A549 treated with DMSO at 1 μM for 4 hours (cell line): ENCODE data around the gene CGAS. TPM values are rescaled to one million over a fixed set of nuclear protein-coding genes. Genes with fewer than 3 reads are reported as not detected.

Experiments
- total RNA-seq: library from RNA; stranded (reverse); fragments of 200-300 nt; extraction: Qiagen RNA extraction; gene quantifications from 5 replicates; pipeline ENCODE4 v1.2.3, GENCODE V29; 2022; ENCODE audit warnings: low read depth

Gene CGAS
- total RNA-seq = 4.5 to 7.5 TPM (median 6.8 TPM) in 5 replicates

GRCh38 chr6:73452107-73452461, at the start of gene CGAS:
Gene CGAS (minus strand): TSS chr6:73452297. CDS start chr6:73452181, 116 bp downstream.

GRCh38 chr6:73461537-73462350, 9.6 kb upstream of the CGAS start, which contains the start of gene MTO1:
Gene MTO1 (plus strand): TSS chr6:73461737. CDS start chr6:73461855, 118 bp downstream.

GRCh38 chr6:73394577-73395354, 57.3 kb downstream of the CGAS start, which contains the start of gene DDX43:
Gene DDX43 (plus strand): TSS chr6:73394828. CDS start chr6:73394906, 78 bp downstream.

Other genes with a start within 250 kb of the CGAS start
- gene KHDC1L, start 226.8 kb downstream of the CGAS start, total RNA-seq = 0.20 to 0.81 TPM (median 0.35 TPM) in 4 of 5 replicates, not detected in the other
- gene KHDC1, start 189.1 kb downstream of the CGAS start, total RNA-seq = 3.0 to 4.6 TPM (median 4.0 TPM) in 5 replicates
- not detected in 5 replicates for gene DPPA5, start 98.0 kb downstream of the CGAS start, total RNA-seq
- not detected in 5 replicates for gene KHDC3L, start 89.6 kb downstream of the CGAS start, total RNA-seq
- not detected in 5 replicates for gene OOEP, start 82.4 kb downstream of the CGAS start, total RNA-seq
- not detected in 5 replicates for gene DDX43, start 57.5 kb downstream of the CGAS start, total RNA-seq
- 10.1 to 12.9 TPM (median 12.0 TPM) in 5 replicates for gene MTO1, start 9.4 kb upstream of the CGAS start, total RNA-seq
- gene EEF1A1, start 68.7 kb upstream of the CGAS start, total RNA-seq = 7,709 to 8,283 TPM (median 7,930 TPM) in 5 replicates
- gene SLC17A5, start 201.7 kb upstream of the CGAS start, total RNA-seq = 8.8 to 10.6 TPM (median 9.2 TPM) in 5 replicates
- gene CD109, start 243.9 kb upstream of the CGAS start, total RNA-seq = 23.1 to 42.9 TPM (median 32.3 TPM) in 5 replicates